Stimulated activated CD8-positive, alpha-beta memory T cell treated with anti-CD3 and anti-CD28 coated beads, Interleukin-15, amount 100 ng/mL, for 24 hours (primary cell): ENCODE data around the gene ZBED6.
A peak's percentile ranks its signal among the peaks of the same experiment; 100 is the strongest.
"Not testable (repeated sequence)": the region's sequence is repeated elsewhere in the genome, so short reads cannot be mapped to it uniquely, and the experiment has no call there.

Experiments used
- DNase-seq: peaks from one replicate; pipeline ENCODE4 v3.0.0-alpha.2; 2020; ENCODE audit warnings: low read depth

The ZBED6 gene

GRCh38 chr1:203795441-203796235 lies at the start of gene ZBED6, which contains the start of gene ZC3H11A:
ZBED6 (plus strand) TSS chr1:203795623; CDS start chr1:203797523, 1,900 bp downstream.
ZC3H11A (plus strand) TSS chr1:203795623; CDS start chr1:203817071, 21,448 bp downstream.
- DNase-seq: peak; percentile 86

GRCh38 chr1:203746281-203746680 lies 49.1 kb upstream of the ZBED6 start:
- no peak for DNase-seq

DNA sequence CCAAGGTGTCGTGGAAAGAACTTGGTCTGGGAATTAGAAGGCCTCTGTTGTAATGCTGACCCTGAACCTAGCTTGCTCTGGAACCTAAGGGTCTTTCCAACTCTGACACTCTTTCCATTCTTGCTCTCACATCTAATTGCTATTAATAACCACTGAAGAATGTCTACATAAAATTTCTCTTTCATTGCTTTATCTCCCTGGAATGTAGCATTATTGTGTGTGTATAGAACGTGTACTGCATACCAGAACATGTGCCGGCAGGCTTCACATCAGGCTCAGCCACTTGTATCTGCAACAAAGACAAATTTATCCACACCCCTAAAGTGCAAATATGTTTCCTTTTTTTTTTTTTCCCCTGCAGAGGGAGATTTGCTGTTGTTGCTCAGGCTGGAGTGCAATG lies 44.4 kb upstream of the ZBED6 start:
- no peak for DNase-seq

DNA sequence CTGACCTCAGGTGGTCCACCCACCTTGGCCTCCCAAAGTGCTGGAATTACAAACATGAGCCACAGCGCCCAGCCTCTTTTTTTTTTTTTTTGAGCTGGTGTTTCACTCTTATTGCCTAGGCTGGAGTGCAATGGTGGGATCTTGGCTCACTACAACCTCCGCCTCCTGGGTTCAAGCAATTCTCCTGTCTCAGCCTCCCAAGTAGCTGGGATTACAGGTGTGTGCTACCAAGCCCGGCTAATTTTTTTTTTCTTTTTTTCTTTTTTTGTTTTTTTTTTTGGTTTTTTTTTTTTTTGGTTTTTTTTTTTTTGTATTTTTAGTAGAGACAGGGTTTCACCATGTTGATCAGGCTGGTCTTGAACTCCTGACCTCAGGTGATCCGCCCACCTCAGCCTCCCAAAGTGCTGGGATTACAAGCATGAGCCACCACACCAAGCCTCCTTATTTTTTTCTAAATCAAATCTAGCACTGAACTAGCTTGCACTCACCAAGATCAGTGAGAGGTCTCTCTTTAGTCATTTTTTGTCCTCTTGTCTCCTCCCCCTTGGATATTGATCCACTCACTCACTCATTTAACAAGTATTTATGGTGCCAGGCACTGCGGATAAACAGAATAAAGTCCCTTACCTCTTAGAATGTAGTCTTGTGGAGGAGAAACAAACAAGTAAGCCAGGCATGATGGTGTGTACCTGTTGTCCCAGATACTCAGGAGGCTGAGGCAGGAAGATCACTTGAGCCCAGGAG lies 43.6 kb upstream of the ZBED6 start:
- not testable (repeated sequence) for DNase-seq

GRCh38 chr1:203754455-203754864 lies 41.0 kb upstream of the ZBED6 start:
- DNase-seq: no peak

DNA sequence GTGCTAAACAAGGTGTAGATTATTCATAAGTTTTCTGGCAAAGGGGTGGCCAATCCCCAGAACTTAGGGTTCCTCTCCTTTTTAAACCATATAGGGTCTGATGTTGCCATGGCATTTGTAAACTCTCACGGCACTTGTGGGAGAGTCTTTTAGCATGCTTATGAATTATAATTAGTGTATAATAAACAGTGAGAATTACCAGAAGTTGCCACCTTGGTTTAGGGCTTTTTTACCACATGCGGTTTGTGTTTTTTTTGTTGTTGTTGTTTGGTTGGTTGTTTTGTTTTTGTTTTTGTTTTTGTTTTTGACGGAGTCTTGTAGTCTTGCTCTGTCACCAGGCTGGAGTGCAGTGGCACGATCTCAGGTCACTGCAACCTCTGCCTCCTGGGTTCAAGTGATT lies 39.4 kb upstream of the ZBED6 start:
- DNase-seq: no peak

DNA sequence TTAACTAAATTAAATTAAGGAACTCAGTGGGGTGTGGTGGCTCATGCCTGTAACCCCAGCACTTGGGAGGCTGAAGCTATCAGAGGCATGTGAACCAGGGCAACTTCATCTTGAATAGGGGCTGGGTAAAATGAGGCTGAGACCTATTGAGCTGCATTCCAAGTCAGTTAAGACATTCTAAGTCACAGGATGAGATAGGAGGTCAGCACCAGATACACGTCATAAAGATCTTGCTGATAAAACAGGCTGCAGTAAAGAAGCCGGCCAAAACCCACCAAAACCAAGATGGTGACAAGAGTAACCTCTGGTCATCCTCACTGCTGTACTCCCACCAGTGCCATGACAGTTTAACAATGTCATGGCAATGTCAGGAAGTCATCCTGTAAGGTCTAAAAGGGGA lies 36.7 kb upstream of the ZBED6 start:
- DNase-seq: not testable (repeated sequence)

- no peak for DNase-seq
These were observed 34.9 kb upstream of the ZBED6 start for GRCh38 chr1:203760506-203760905.

DNA sequence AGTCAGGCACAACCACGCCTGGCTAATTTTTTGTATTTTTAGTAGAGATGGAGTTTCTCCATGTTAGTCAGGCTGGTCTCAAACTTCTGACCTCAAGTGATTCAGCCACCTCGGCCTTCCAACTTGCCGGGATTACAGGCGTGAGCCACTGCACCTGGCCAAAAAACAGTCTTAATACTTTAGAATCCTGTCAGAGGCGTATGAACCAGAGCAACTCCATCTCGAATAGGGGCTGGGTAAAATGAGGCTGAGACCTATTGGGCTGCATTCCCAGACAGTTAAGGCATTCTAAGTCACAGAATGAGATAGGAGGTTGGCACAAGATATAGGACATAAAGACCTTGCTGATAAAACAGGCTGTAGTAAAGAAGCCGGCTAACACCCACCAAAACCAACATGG lies 33.5 kb upstream of the ZBED6 start:
- DNase-seq: not testable (repeated sequence)

GRCh38 chr1:203763505-203763904 lies 31.9 kb upstream of the ZBED6 start:
- DNase-seq: no peak

GRCh38 chr1:203764105-203765028 lies 31.1 kb upstream of the ZBED6 start:
- DNase-seq: no peak

DNA sequence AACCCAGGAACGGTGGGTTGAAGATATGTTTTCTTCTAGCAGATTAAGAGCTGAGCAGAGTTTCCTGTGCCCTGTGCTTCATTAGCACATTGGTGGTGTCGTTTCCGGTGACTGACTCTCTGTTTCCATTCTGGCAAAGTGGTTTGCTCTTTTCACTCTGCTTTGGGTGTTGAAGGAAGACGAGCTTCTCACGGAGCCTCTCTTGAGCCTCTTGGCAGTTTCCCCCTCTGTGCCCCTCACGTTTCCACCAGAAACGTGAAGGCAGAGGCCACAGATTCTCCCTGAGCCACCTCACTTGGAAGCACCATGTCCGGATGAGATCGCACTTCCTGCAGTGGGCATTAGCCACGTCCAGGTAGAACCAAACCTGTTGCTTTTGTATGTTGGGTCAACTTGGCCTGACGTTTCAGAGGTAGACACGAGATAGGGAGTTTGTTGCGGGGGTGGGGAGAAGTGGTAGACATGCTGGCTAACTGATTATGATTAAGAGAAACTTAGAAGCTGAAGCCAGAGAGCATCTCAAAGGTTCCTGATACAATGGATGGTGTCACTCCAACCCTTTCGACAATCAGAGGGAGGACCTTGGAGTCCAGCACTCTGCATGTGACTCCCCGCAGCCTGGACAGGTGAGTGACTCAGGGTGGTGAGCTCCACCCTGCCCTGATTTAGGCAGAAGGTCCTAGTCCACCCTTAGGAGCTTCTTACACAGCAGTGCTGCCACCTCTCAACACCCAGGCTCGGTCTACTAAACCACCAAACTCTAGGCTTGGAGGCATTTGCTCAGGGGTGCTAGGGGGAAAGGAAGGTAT lies 30.2 kb upstream of the ZBED6 start, which contains the start of gene LAX1:
LAX1 (plus strand) TSS at position 155 of the 809 bp plus-strand sequence; CDS start at position 538, 383 bp downstream.
- peak; percentile 29 for DNase-seq

- DNase-seq: no peak
These were observed 27.2 kb upstream of the ZBED6 start for GRCh38 chr1:203768256-203768655.

- DNase-seq: no peak
These were observed 25.7 kb upstream of the ZBED6 start for GRCh38 chr1:203769505-203770343.

DNA sequence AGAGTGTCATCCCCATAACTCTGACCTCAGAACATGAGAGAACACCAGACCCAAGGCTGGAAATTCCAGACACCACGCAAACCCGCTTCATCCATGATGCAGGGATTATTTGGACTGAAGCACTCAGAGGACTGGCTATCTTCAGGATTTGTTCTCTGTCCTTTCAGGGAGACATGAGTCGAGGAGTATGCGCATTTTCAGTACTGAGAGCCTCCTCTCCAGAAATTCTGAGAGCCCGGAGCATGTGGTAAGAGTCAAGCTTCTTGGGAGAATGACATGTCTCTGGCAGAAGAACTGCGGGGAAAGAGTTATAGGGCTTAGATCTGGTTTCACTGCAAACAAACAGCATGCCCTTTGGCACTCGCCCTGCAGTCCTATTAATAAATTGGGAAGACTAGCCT lies 23.5 kb upstream of the ZBED6 start:
- no peak for DNase-seq

DNA sequence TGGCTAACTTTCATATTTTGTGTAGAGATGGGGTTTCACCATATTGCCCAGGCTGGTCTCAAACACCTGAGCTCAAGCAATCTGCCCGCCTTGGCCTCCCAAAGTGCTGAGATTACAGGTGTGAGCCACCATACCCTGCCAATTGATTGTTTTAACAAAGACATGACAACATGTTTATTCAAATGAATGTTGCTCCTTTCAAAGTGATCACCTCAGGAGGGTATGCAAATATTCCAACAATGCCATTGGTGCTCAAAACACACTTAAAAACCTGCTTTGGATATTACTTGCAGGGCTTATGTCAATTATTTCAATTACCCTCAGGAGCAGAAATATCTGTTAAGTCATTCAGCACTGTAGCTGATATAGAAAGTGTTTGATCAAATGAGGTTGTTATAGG lies 22.6 kb upstream of the ZBED6 start:
- no peak for DNase-seq

DNA sequence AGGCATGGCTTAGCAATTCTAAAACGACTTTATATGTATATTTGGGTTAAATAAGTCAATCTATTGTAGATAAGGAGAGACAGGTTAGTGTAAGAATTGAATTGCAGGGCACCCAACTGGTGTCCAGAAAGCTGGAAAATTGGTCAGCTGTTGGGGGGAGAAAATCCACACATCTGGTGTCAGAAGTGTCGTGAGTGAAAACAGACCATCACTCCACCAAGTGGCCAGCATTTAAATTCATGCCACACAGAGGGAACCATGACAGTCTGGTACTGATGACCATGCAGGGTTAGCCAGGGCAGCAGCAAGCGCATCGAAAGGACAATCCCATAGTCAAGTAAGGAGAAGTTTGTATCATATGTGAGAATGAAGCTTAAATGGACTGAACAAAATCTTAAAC lies 18.8 kb upstream of the ZBED6 start:
- DNase-seq: no peak

DNA sequence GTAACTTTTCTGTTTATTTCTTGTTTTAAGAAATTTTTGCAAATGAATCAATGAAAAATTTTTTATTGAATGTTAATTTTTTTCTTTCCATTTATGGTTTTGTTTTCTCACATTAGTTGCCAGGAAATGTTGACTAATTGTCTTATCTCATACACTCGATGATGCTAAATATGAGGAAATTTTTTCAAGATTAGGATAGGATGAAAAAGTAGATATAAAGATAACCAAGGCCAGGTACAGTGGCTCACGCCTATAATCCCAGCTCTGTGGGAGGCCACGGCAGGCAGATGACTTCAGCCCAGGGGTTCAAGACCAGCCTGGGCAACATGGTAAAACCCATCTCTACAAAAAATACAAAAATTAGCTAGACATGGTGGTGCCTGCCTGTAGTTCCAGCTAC lies 17.8 kb upstream of the ZBED6 start:
- DNase-seq: no peak

DNA sequence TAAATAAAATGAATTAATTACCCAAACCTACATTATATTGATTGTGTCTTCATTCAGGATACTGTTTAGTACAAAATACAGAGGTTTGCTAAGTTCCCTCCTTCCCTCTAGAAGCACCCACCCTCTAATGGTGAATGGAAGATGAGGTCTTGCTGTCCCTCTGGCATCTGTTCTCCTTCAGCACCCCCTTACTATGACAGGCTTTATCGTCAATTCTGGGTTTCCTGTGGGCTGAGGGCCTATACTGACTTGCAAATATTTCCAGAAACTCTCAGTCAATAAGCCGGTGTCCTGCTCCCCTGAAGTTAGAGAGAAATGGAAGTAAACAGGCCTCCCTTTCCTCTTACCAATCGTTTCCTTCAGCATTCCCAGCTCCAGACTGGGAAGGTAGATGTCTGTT lies 17.3 kb upstream of the ZBED6 start:
- no peak for DNase-seq

GRCh38 chr1:203778789-203779188 lies 16.6 kb upstream of the ZBED6 start:
- no peak for DNase-seq
